Measurements from ENCODE around the gene MISP3. TPM values are rescaled to one million over a fixed set of nuclear protein-coding genes. Genes with fewer than 3 reads are reported as not detected.

MISP3 gene
- total and polyA plus RNA-seq, 9 of the 15 experiments (the other 6 are each of a cell fraction or from before 2014, with no cell fraction given), result 0.25 to 5.6 (median 1.6) TPM

DNA sequence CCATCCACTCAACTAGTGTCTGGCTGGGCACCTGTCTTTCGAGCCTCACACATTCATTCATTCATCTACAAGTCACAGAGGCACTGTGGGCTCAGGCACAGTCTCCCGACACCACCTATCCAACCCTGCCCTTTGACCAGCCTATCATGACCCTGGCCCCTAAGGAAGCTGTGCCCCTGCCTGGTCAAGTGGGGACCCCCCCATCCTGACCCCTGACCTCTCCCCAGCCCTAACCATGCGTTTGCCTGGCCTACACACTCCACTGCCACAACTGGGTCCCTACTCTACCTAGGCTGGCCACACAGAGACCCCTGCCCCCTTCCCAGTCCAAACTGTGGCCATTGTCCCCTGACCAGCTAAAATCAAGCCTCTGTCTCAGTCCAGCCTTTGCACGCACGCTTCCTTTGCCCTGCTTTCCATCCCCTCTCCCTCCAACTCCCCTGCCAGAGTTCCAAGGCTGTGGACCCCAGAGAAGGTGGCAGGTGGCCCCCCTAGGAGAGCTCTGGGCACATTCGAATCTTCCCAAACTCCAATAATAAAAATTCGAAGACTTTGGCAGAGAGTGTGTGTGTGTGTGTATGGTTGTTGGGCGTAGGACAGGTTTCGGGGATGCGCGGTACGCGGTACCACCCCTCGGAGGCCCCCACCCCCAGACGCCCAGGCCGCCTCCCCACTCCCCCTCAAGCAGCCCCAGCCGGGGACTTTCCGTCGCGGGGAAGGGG is 41.4 kb upstream of the MISP3 start:
- H3K4me3 ChIP-seq, result peak overlapping the region; percentile 56
- POLR2A ChIA-PET, result interaction anchor here (0.6 to 2.2 kb wide), 12 partner anchors 9 to 214 kb away, joined by 3 to 21 read pairs (median 4); partner anchors contain the start of gene RFX1
- peak overlapping the region; percentile 91 to 99; a peak in 3 of 4 replicates for H3K9ac ChIP-seq (ENCODE audit: insufficient read depth in 1 of 2, low read depth in 2 of 2, low read length in 2 of 2)
- peak; percentile 2; the same call in 1 of the 3 replicates for ATAC-seq
- intact Hi-C loops (cut with micrococcal nuclease), result loop anchor here (10.0 kb wide), 1 partner anchor 76 kb away; the partner anchor contains the start of gene DCAF15
- H3K36me3 ChIP-seq (ENCODE audit: control insufficient read depth, insufficient read depth, low read length), result no peaks in the 10 kb centered on the region
- no TSS peak for BruUV-seq (replicated peaks)
- peaks cover 20 to 49% of the 10 kb centered on the region in 2 experiments; a peak in 4 of 5 replicates for H3K4me1 ChIP-seq (replicated peaks in 1 of 2; ENCODE audit: control insufficient read depth in 2 of 2, insufficient read depth in 2 of 2, low read length in 2 of 2)
- peak overlapping the region; percentile 98 for H2AFZ ChIP-seq (ENCODE audit: low read depth, low read length)
- CTCF ChIA-PET (ENCODE audit: low intra/inter-chr PET ratio), result interaction anchor here (2.2 kb wide), 1 partner anchor 150 kb away, joined by 6 read pairs; no protein-coding TSS in a partner anchor
- no peak for FAIRE-seq
- no peaks in the 10 kb centered on the region for H3K9me1 ChIP-seq (ENCODE audit: control insufficient read depth, insufficient read depth, low read length)
- no peaks in the 10 kb centered on the region for H3K9me3 ChIP-seq (replicated peaks; ENCODE audit: control insufficient read depth, insufficient read depth, low read depth, low read length)
- WGBS (ENCODE audit: insufficient coverage, low coverage, missing lambda C conversion rate), result 28% methylated on average over 16 of the region's 20 CpGs
- peak overlapping the region; percentile 81 for H3K27ac ChIP-seq (ENCODE audit: extremely low read depth, low read depth, low read length)
- H4K20me1 ChIP-seq (replicated peaks; ENCODE audit: control insufficient read depth, insufficient read depth, low read length), result no peaks in the 10 kb centered on the region
- H3K27me3 ChIP-seq (ENCODE audit: control insufficient read depth in 2 of 2, insufficient read depth in 2 of 2, low read length in 2 of 2), result no peaks in the 10 kb centered on the region
- DNase-seq (ENCODE audit: extremely low read depth in 1 of 4, low spot score in 3 of 4), result peak in 1 of 4 experiments; percentile 7
- H3K79me2 ChIP-seq (ENCODE audit: control insufficient read depth, insufficient read depth, low read length), result peaks cover 7% of the 10 kb centered on the region; the same call in 1 of the 3 replicates
- in situ Hi-C loops (cut with MboI), result no loop called here
- H3K4me2 ChIP-seq (ENCODE audit: insufficient read depth, low read length), result peak overlapping the region; percentile 82
- TF ChIP-seq ETV5 (CRISPR knock-in tag; IDR thresholded peaks at IDR 0.05; ENCODE audit: low read depth) (no peak), HDGF (IDR thresholded peaks at IDR 0.05) (peak; percentile 79), PTRF (tag; IDR thresholded peaks at IDR 0.05) (no peak), ZSCAN29 (IDR thresholded peaks at IDR 0.05) (0 out of 2 replicates have a peak, but pooled peaks have one; percentile 15), NR2C2 (CRISPR knock-in tag; IDR thresholded peaks at IDR 0.05) (peak; percentile 57; the same call in 1 of the 2 replicates), NR2C2 (tag; IDR thresholded peaks at IDR 0.05) (no peak; the same call in 1 of the 2 replicates), DPF2 (IDR thresholded peaks at IDR 0.05) (no peak), ARHGAP35 (IDR thresholded peaks at IDR 0.05; ENCODE audit: partially characterized antibody) (peak; percentile 14), NR2C1 (IDR thresholded peaks at IDR 0.05) (peak; percentile 54), NR2C1 (tag; IDR thresholded peaks at IDR 0.05) (peak; percentile 63)
- TF ChIP-seq, protein P1, sequence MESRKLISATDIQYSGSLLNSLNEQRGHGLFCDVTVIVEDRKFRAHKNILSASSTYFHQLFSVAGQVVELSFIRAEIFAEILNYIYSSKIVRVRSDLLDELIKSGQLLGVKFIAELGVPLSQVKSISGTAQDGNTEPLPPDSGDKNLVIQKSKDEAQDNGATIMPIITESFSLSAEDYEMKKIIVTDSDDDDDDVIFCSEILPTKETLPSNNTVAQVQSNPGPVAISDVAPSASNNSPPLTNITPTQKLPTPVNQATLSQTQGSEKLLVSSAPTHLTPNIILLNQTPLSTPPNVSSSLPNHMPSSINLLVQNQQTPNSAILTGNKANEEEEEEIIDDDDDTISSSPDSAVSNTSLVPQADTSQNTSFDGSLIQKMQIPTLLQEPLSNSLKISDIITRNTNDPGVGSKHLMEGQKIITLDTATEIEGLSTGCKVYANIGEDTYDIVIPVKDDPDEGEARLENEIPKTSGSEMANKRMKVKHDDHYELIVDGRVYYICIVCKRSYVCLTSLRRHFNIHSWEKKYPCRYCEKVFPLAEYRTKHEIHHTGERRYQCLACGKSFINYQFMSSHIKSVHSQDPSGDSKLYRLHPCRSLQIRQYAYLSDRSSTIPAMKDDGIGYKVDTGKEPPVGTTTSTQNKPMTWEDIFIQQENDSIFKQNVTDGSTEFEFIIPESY (CRISPR knock-in tag; IDR thresholded peaks at IDR 0.05), result no peak
- TF ChIP-seq, protein P2, sequence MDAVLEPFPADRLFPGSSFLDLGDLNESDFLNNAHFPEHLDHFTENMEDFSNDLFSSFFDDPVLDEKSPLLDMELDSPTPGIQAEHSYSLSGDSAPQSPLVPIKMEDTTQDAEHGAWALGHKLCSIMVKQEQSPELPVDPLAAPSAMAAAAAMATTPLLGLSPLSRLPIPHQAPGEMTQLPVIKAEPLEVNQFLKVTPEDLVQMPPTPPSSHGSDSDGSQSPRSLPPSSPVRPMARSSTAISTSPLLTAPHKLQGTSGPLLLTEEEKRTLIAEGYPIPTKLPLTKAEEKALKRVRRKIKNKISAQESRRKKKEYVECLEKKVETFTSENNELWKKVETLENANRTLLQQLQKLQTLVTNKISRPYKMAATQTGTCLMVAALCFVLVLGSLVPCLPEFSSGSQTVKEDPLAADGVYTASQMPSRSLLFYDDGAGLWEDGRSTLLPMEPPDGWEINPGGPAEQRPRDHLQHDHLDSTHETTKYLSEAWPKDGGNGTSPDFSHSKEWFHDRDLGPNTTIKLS (IDR thresholded peaks at IDR 0.05; ENCODE audit: borderline replicate concordance, low read depth), result no peak
- TF ChIP-seq, protein P3, sequence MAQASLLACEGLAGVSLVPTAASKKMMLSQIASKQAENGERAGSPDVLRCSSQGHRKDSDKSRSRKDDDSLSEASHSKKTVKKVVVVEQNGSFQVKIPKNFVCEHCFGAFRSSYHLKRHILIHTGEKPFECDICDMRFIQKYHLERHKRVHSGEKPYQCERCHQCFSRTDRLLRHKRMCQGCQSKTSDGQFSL (CRISPR knock-in tag; IDR thresholded peaks at IDR 0.05), result peak; percentile 50; the same call in 1 of the 2 replicates
- TF ChIP-seq, protein P3 (tag; IDR thresholded peaks at IDR 0.05), result 0 out of 4 replicates have a peak, but pooled peaks of 1 of the 2 experiments have one; percentile 16
- TF ChIP-seq, protein P4, sequence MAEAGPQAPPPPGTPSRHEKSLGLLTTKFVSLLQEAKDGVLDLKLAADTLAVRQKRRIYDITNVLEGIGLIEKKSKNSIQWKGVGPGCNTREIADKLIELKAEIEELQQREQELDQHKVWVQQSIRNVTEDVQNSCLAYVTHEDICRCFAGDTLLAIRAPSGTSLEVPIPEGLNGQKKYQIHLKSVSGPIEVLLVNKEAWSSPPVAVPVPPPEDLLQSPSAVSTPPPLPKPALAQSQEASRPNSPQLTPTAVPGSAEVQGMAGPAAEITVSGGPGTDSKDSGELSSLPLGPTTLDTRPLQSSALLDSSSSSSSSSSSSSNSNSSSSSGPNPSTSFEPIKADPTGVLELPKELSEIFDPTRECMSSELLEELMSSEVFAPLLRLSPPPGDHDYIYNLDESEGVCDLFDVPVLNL (CRISPR knock-in tag; IDR thresholded peaks at IDR 0.05; ENCODE audit: low read depth), result 0 out of 2 replicates have a peak, but pooled peaks have one; percentile 31
